Activated T-cell treated with anti-CD3 and anti-CD28 coated beads for 24 hours (primary cell): Measurements from ENCODE around the gene IL1RAPL2.
A peak's percentile ranks its signal among the peaks of the same experiment; 100 is the strongest.
"Not testable (repeated sequence)": the region's sequence is repeated elsewhere in the genome, so short reads cannot be mapped to it uniquely, and the experiment has no call there.

ENCODE experiments used
- DNase-seq: peaks from one replicate; pipeline ENCODE4 v3.0.0-alpha.2; 2020; ENCODE audit warnings: low read depth

Gene IL1RAPL2

GRCh38 chrX:104854790-104855340 lies 288.9 kb downstream of the IL1RAPL2 start:
- no peak for DNase-seq

- DNase-seq = no peak
Observed at GRCh38 chrX:104863466-104863865, 297.5 kb downstream of the IL1RAPL2 start.

- no peak for DNase-seq
Observed at GRCh38 chrX:104864296-104864695, 298.3 kb downstream of the IL1RAPL2 start.

- no peak for DNase-seq
Observed at GRCh38 chrX:104877504-104877903, 311.5 kb downstream of the IL1RAPL2 start.

GRCh38 chrX:104902070-104902469 lies 336.1 kb downstream of the IL1RAPL2 start:
- no peak for DNase-seq

- not testable (repeated sequence) for DNase-seq
Observed at GRCh38 chrX:104909694-104910093, 343.7 kb downstream of the IL1RAPL2 start.

GRCh38 chrX:104913348-104913747 lies 347.3 kb downstream of the IL1RAPL2 start:
- no peak for DNase-seq

- DNase-seq = not testable (repeated sequence)
Observed at GRCh38 chrX:104914686-104915085, 348.7 kb downstream of the IL1RAPL2 start.

GRCh38 chrX:104918122-104918521 lies 352.1 kb downstream of the IL1RAPL2 start:
- no peak for DNase-seq

GRCh38 chrX:104921584-104922205 lies 355.7 kb downstream of the IL1RAPL2 start:
- DNase-seq = no peak

GRCh38 chrX:104922206-104922621 lies 356.2 kb downstream of the IL1RAPL2 start:
- peak; percentile 44 for DNase-seq

GRCh38 chrX:104929324-104929723 lies 363.3 kb downstream of the IL1RAPL2 start:
- no peak for DNase-seq

GRCh38 chrX:104935581-104935980 lies 369.6 kb downstream of the IL1RAPL2 start:
- no peak for DNase-seq

- DNase-seq = no peak
Observed at GRCh38 chrX:104953251-104953650, 387.3 kb downstream of the IL1RAPL2 start.

GRCh38 chrX:104961926-104962325 lies 395.9 kb downstream of the IL1RAPL2 start:
- no peak for DNase-seq

GRCh38 chrX:104968241-104968640 lies 402.2 kb downstream of the IL1RAPL2 start:
- DNase-seq = no peak

- DNase-seq = no peak
Observed at GRCh38 chrX:104972737-104973136, 406.7 kb downstream of the IL1RAPL2 start.

GRCh38 chrX:104987063-104987462 lies 421.1 kb downstream of the IL1RAPL2 start:
- no peak for DNase-seq

- no peak for DNase-seq
Observed at GRCh38 chrX:104988038-104988437, 422.0 kb downstream of the IL1RAPL2 start.

- no peak for DNase-seq
Observed at GRCh38 chrX:104995546-104995945, 429.5 kb downstream of the IL1RAPL2 start.

GRCh38 chrX:105006103-105006502 lies 440.1 kb downstream of the IL1RAPL2 start:
- no peak for DNase-seq

- no peak for DNase-seq
Observed at GRCh38 chrX:105006996-105007395, 441.0 kb downstream of the IL1RAPL2 start.

GRCh38 chrX:105013719-105014118 lies 447.7 kb downstream of the IL1RAPL2 start:
- no peak for DNase-seq

GRCh38 chrX:105017641-105018040 lies 451.6 kb downstream of the IL1RAPL2 start:
- DNase-seq = no peak
